ENCODE data around the gene NR1H2. TPM values are rescaled to one million over a fixed set of nuclear protein-coding genes. Genes with fewer than 3 reads are reported as not detected.

Gene NR1H2
- total RNA-seq, 1 donor, result 113 TPM

DNA sequence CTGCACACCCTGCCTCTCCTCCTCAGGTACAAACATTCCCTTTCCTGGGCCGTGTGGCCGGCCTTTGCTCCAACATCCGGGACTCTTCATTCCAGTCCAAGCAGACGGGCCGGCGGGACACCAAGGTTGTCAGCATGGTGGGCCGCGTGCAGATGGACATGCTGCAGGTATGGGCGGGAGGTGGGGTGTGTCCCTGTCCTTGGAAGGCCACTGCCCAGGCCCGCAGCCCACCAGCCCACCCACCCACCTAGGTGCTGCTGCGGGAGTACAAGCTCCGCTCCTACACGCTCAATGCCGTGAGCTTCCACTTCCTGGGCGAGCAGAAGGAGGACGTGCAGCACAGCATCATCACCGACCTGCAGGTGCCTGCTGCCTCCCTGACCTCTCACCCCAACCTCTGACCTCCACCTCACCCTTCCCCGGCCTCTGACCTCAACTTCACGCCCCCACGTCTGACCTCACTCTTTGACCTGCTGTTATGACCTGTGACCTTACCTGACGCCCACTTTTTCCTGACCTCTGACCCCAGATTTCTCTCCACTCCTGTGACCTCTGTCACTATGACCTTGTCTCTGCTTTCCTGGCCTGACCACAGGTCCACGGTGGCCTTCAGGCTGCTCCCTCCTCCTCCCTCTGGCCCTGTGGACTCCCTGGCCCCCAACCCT is 30.0 kb downstream of the NR1H2 start:
- no peak for DNase-seq (ENCODE audit: insufficient read length, low spot score, missing footprints)
- Histone ChIP-seq H3K79me2 (ENCODE audit: insufficient read depth, low read length) (no peaks in the 10 kb centered on the region), H4K20me1 (ENCODE audit: insufficient read depth, low read length) (no peaks in the 10 kb centered on the region), H3K4me2 (ENCODE audit: insufficient read depth, low read length) (no peak overlapping the region), H2AFZ (ENCODE audit: low read length) (no peak overlapping the region), H3K4me3 (ENCODE audit: insufficient read depth, low read length) (no peak overlapping the region), H3K9me3 (ENCODE audit: low read depth, low read length) (no peaks in the 10 kb centered on the region), H3K4me1 (ENCODE audit: insufficient read depth, low read length) (no peaks in the 10 kb centered on the region), H3K27ac (ENCODE audit: low read depth, low read length) (no peak overlapping the region), H3K36me3 (ENCODE audit: insufficient read depth, low read length) (peaks cover 3% of the 10 kb centered on the region), H3K27me3 (ENCODE audit: insufficient read depth, low read length) (no peaks in the 10 kb centered on the region)
- TF ChIP-seq CTCF (IDR thresholded peaks at IDR 0.05; ENCODE audit: extremely low read depth, low read depth, low read length), result no peak

- Histone ChIP-seq H3K79me2 (ENCODE audit: insufficient read depth, low read length) (no peaks in the 10 kb centered on the region), H3K4me2 (ENCODE audit: insufficient read depth, low read length) (no peak overlapping the region), H3K4me1 (ENCODE audit: insufficient read depth, low read length) (no peaks in the 10 kb centered on the region), H3K4me3 (ENCODE audit: insufficient read depth, low read length) (no peak overlapping the region), H2AFZ (ENCODE audit: low read length) (no peak overlapping the region), H3K27ac (ENCODE audit: low read depth, low read length) (no peak overlapping the region), H3K36me3 (ENCODE audit: insufficient read depth, low read length) (peaks cover 3% of the 10 kb centered on the region), H4K20me1 (ENCODE audit: insufficient read depth, low read length) (no peaks in the 10 kb centered on the region), H3K27me3 (ENCODE audit: insufficient read depth, low read length) (no peaks in the 10 kb centered on the region), H3K9me3 (ENCODE audit: low read depth, low read length) (no peaks in the 10 kb centered on the region)
- TF ChIP-seq CTCF (IDR thresholded peaks at IDR 0.05; ENCODE audit: extremely low read depth, low read depth, low read length), result no peak
- no peak for DNase-seq (ENCODE audit: insufficient read length, low spot score, missing footprints)
Observed at GRCh38 chr19:50406829-50407228, 30.6 kb downstream of the NR1H2 start.

DNA sequence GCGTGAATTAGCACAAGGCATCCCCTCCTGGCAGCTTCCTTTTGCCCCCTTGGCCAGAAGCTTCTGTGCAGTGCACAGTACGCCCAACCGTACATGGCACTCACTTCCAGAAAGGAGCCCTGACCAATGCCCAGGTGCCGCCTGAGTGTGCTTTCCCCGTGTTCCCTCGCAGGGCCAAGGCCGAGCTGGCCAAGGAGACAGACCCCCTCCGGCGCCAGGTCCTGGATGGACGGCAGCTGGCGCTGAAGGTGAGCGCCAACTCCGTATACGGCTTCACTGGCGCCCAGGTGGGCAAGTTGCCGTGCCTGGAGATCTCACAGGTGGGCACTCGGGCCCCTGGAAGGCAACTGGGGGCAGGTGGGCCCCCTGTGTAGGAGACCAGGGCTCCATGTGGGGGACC is 33.1 kb downstream of the NR1H2 start:
- H3K4me1 ChIP-seq (ENCODE audit: insufficient read depth, low read length), result no peaks in the 10 kb centered on the region
- H3K4me2 ChIP-seq (ENCODE audit: insufficient read depth, low read length), result no peak overlapping the region
- H3K27ac ChIP-seq (ENCODE audit: low read depth, low read length), result no peak overlapping the region
- TF ChIP-seq CTCF (IDR thresholded peaks at IDR 0.05; ENCODE audit: extremely low read depth, low read depth, low read length), result no peak
- H3K36me3 ChIP-seq (ENCODE audit: insufficient read depth, low read length), result peaks cover 3% of the 10 kb centered on the region
- no peaks in the 10 kb centered on the region for H3K9me3 ChIP-seq (ENCODE audit: low read depth, low read length)
- no peaks in the 10 kb centered on the region for H3K79me2 ChIP-seq (ENCODE audit: insufficient read depth, low read length)
- H3K27me3 ChIP-seq (ENCODE audit: insufficient read depth, low read length), result no peaks in the 10 kb centered on the region
- H4K20me1 ChIP-seq (ENCODE audit: insufficient read depth, low read length), result no peaks in the 10 kb centered on the region
- DNase-seq (ENCODE audit: insufficient read length, low spot score, missing footprints), result no peak
- H3K4me3 ChIP-seq (ENCODE audit: insufficient read depth, low read length), result no peak overlapping the region
- H2AFZ ChIP-seq (ENCODE audit: low read length), result no peak overlapping the region

DNA sequence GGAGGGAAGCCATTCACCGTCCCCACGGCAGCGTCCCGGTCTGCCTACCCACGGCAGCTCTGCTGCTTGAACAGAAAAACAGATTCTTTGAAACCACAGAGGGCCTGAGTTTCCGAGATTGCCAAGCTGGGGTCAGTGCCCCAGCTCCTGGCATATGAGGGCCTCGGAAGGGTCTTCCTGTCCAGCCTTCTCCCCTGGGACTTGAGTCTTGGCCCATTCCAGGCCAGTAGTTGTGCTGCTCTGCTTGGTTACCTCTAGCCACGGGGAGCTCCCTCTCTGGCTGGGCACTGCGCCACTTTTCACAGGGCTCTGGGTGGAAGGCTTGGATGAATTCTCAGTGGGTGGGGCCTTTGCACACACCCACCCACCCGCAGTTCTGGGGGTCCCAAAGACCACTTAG is 33.9 kb downstream of the NR1H2 start:
- Histone ChIP-seq H3K36me3 (ENCODE audit: insufficient read depth, low read length) (peaks cover 3% of the 10 kb centered on the region), H3K4me2 (ENCODE audit: insufficient read depth, low read length) (no peak overlapping the region), H3K27me3 (ENCODE audit: insufficient read depth, low read length) (no peaks in the 10 kb centered on the region)

More for the DNA sequence above, 33.9 kb downstream of the NR1H2 start:
- H3K9me3 ChIP-seq (ENCODE audit: low read depth, low read length), result no peaks in the 10 kb centered on the region
- no peak overlapping the region for H3K4me3 ChIP-seq (ENCODE audit: insufficient read depth, low read length)
- H3K27ac ChIP-seq (ENCODE audit: low read depth, low read length), result no peak overlapping the region
- no peak overlapping the region for H2AFZ ChIP-seq (ENCODE audit: low read length)
- H3K79me2 ChIP-seq (ENCODE audit: insufficient read depth, low read length), result no peaks in the 10 kb centered on the region
- no peaks in the 10 kb centered on the region for H4K20me1 ChIP-seq (ENCODE audit: insufficient read depth, low read length)
- H3K4me1 ChIP-seq (ENCODE audit: insufficient read depth, low read length), result no peaks in the 10 kb centered on the region
- no peak for DNase-seq (ENCODE audit: insufficient read length, low spot score, missing footprints)
- no peak for TF ChIP-seq CTCF (IDR thresholded peaks at IDR 0.05; ENCODE audit: extremely low read depth, low read depth, low read length)
